ENCODE results near the gene METTL23. TPM values are rescaled to one million over a fixed set of nuclear protein-coding genes. Genes with fewer than 3 reads are reported as not detected.
"Not testable (repeated sequence)": the region's sequence is repeated elsewhere in the genome, so short reads cannot be mapped to it uniquely, and the experiment has no call there.

The METTL23 gene
- total and polyA plus RNA-seq, 12 donors = 24.6 to 91.5 (median 42.0) TPM

DNA sequence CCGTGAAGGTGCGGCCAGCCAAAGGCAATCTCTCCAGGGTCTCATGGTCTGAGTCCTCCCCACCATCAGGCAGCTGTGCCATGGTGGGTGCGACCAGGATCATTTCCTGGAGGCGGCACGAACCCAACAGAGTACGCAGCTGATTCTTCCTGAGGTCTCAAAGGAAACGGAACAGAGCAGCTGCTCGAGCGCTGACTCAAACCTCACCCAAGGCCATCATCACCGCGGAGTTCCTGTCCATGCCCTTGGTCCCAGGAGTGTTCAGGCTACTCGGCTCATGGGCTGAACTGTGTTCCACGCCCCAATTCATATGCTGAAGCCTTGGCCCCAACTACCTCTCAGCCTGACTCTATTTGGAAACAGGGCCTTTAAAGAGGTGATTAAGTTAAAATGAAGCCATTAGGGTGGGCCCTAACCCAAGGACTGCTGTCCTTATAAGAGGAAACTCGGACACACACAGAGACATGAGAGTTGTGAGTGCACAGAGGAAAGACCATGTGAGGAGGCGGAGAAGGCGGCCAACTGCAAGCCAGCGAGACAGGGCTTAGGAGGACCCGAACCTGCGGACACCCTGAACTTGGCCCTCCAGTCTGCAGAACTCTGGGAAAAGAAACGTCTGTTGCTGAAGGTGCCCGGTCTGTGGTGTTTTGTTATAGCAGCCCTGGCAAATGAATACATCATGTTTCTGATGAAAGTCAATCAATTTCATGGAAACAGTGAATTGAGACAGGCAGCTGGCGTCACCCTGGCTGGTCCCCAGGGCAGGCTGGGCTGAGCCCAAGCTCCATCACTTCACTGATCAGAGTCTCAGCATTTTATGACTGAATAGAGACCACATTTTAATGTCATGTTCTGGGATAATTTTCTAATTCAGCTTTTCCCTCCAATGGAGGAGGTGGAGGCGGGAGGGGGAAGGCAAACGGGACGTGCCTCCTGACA lies 29.6 kb upstream of the METTL23 start:
- peaks cover 61 to 74% of the 10 kb centered on the region in 2 donors for H3K4me1 ChIP-seq (replicated peaks in 1 of 2)
- H3K27ac ChIP-seq = peak overlapping the region; percentile 68 to 99 (median 92)
- H3K9me3 ChIP-seq (replicated peaks in 1 of 3) = no peaks in the 10 kb centered on the region
- 39 to 66% (median 47%) methylated on average over 15 to 25 of the region's 25 CpGs for WGBS, 4 donors
- no peaks in the 10 kb centered on the region for H3K27me3 ChIP-seq
- H3K4me3 ChIP-seq = no peak overlapping the region
- TF ChIP-seq POLR2A (IDR thresholded peaks at IDR 0.05) = peak in 1 of 2 donors; percentile 81
- TF ChIP-seq, protein P1, sequence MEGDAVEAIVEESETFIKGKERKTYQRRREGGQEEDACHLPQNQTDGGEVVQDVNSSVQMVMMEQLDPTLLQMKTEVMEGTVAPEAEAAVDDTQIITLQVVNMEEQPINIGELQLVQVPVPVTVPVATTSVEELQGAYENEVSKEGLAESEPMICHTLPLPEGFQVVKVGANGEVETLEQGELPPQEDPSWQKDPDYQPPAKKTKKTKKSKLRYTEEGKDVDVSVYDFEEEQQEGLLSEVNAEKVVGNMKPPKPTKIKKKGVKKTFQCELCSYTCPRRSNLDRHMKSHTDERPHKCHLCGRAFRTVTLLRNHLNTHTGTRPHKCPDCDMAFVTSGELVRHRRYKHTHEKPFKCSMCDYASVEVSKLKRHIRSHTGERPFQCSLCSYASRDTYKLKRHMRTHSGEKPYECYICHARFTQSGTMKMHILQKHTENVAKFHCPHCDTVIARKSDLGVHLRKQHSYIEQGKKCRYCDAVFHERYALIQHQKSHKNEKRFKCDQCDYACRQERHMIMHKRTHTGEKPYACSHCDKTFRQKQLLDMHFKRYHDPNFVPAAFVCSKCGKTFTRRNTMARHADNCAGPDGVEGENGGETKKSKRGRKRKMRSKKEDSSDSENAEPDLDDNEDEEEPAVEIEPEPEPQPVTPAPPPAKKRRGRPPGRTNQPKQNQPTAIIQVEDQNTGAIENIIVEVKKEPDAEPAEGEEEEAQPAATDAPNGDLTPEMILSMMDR (IDR thresholded peaks at IDR 0.05) = peak in 1 of 6 experiments; percentile 8
- DNase-seq = peak; percentile 80 to 95 (median 92)
- intact Hi-C loops (cut with DNase I) = no loop called here
- no peaks in the 10 kb centered on the region for H3K36me3 ChIP-seq (replicated peaks in 1 of 2)

DNA sequence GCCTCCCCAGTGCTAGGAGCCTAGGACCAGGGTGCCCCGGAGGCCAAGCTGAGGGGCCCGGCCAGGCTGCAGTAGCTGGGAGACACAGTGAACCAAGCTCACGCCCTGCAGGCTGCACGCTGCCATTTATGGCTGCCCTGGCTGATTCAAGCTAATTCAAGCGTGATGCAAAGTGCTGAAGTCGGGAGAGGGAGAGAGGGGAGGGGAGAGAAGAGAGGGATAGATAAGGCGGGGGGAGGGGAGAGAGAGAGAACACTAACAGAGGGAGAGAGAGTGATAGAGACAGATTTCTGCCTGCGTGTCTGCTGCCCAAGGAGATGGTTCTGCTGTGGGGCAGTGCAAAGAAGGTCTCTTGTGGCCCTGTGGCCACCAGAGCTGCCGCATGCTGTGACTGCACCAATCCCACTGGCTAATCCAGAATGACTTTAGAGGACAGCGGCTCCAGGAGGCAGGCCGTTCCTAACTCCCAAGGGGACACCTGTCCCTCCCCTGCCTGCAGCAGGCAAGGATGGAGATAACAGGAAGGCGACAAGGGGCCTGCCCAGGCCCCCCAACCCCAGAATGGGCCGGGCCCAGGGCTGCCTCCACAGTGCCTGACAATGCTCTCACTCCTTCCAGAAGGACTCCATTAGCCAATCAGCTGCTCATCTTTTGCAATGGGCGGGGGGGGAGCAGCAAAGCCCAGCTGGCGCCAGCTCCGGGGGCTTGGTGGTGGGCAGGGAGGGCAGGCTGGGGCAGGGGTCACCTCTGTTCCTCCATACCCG lies 28.8 kb upstream of the METTL23 start:
- peak overlapping the region; percentile 68 to 99 (median 92) for H3K27ac ChIP-seq
- DNase-seq = peak in 5 of 7 donors; percentile 41 to 75 (median 70)
- no peaks in the 10 kb centered on the region for H3K36me3 ChIP-seq (replicated peaks in 1 of 2)
- H3K4me3 ChIP-seq = no peak overlapping the region
- intact Hi-C loops (cut with DNase I) = no loop called here
- WGBS, 4 donors = 27 to 46% (median 39%) methylated on average over 9 to 17 of the region's 17 CpGs
- H3K9me3 ChIP-seq (replicated peaks in 1 of 3) = no peaks in the 10 kb centered on the region
- H3K4me1 ChIP-seq (replicated peaks in 1 of 2) = peaks cover 69 to 81% of the 10 kb centered on the region in 2 donors
- no peaks in the 10 kb centered on the region for H3K27me3 ChIP-seq
- peak in 1 of 2 donors; percentile 46 for TF ChIP-seq POLR2A (IDR thresholded peaks at IDR 0.05)
- TF ChIP-seq, protein P1 (IDR thresholded peaks at IDR 0.05) = no peak

DNA sequence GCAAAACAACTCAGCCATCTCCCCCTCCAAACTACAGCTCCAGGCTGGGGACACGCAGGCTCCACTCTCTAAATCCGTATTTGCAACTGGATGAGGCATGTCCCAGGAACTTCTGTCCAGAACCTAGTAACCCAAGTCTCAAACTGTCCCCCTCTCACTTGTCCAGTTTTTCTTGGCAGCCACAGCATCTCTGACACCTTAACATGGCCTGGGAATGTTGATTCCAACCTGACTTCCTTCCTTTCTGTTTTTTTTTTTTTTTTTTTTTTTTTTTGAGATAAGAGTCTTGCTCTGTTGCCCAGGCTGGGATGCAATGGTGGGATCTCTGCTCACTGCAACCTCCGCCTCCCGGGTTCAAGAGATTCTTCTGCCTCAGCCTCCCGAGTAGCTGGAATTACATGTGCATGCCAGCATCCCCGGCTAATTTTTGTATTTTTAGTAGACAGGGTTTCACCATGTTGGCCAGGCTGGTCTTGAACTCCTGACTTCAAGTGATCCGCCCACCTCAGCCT lies 28.1 kb upstream of the METTL23 start:
- intact Hi-C loops (cut with DNase I); H3K4me3 ChIP-seq; H3K9me3 ChIP-seq (replicated peaks in 1 of 3); H3K36me3 ChIP-seq (replicated peaks in 1 of 2); DNase-seq; H3K27me3 ChIP-seq: not testable (repeated sequence)
- WGBS, 4 donors = 70 to 81% (median 79%) methylated on average over 6 to 7 of the region's 7 CpGs
- Histone ChIP-seq H3K4me1 (replicated peaks in 1 of 2) (peaks cover 75 to 86% of the 10 kb centered on the region in 2 donors), H3K27ac (peak overlapping the region in 3 of 5 donors; percentile 92 to 99 (median 95))

DNA sequence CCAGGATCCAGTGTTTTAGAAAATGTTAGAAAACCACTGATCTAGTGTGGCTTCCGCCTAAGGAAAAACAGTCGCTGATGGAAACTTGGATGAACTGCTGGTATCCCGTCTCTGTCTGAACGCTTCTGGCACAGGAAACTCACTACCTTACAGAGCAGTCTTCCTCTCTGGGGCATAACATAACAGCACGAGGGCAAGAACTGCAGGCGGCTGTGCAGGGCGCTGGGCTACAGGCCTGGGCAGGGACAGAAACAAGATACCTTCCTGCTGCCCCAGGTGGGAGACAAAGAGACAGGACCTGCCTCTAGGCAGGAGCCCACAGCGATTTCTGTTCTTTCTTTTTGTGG lies 26.4 kb upstream of the METTL23 start:
- peak overlapping the region in 1 of 4 donors; percentile 37 for H3K4me3 ChIP-seq
- 38 to 48% (median 40%) methylated on average over 6 to 8 of the region's 8 CpGs for WGBS, 4 donors
- peak overlapping the region; percentile 78 to 99 (median 92) for H3K27ac ChIP-seq
- no peak for DNase-seq
- H3K36me3 ChIP-seq (replicated peaks in 1 of 2) = no peaks in the 10 kb centered on the region
- H3K4me1 ChIP-seq (replicated peaks in 1 of 2) = peaks cover 75 to 93% of the 10 kb centered on the region in 2 donors
- TF ChIP-seq POLR2A (IDR thresholded peaks at IDR 0.05) = no peak
- TF ChIP-seq, protein P1 (IDR thresholded peaks at IDR 0.05) = no peak
- no peaks in the 10 kb centered on the region for H3K27me3 ChIP-seq
- no peaks in the 10 kb centered on the region for H3K9me3 ChIP-seq (replicated peaks in 1 of 3)
- intact Hi-C loops (cut with DNase I) = no loop called here

Measured in adrenal gland (tissue), 12 donors.